WTC11 (cell line): Measurements from ENCODE around the gene ADCY5. TPM values are rescaled to one million over a fixed set of nuclear protein-coding genes. Genes with fewer than 3 reads are reported as not detected.

Experiments
- ATAC-seq: fragments of 200-7000 bp; cut with Tn5 transposase; 2 replicates; pipeline ENCODE4 v1.10.0; 2021; ENCODE audit warnings: mild to moderate bottlenecking, moderate library complexity
- CTCF ChIA-PET: fragments of 300-600 bp; sonication (Branson Sonifier 250); formaldehyde crosslinking; loops from one replicate; lab custom pipeline; 2021; ENCODE audit warnings: antibody characterized with exemption; lab: Charles Lee
- POLR2A ChIA-PET: fragments of 350-600 bp; sonication (Branson Sonifier 250); formaldehyde crosslinking; loops from one replicate; lab custom pipeline; 2021; ENCODE audit warnings: antibody characterized with exemption; lab: Charles Lee
- DNase-seq: peaks from one replicate; pipeline ENCODE4 v3.0.0; 2021; ENCODE audit warnings: low spot score
- H3K27ac Mint-ChIP-seq: 2 replicates; pipeline ENCODE4 v1.8.0; 2021; ENCODE audit warnings: mixed read lengths
- H3K27me3 Mint-ChIP-seq: 2 replicates; pipeline ENCODE4 v1.8.0; 2021; ENCODE audit warnings: low read depth, mild to moderate bottlenecking, moderate library complexity, mixed read lengths
- H3K36me3 Mint-ChIP-seq: 2 replicates; pipeline ENCODE4 v1.8.0; 2021; ENCODE audit warnings: mixed read lengths
- H3K4me1 Mint-ChIP-seq: 2 replicates; pipeline ENCODE4 v1.8.0; 2022; ENCODE audit warnings: mixed read lengths
- H3K4me3 Mint-ChIP-seq: 2 replicates; pipeline ENCODE4 v1.8.0; 2021; ENCODE audit warnings: mild to moderate bottlenecking, moderate library complexity, mixed read lengths
- H3K9me3 Mint-ChIP-seq: 2 replicates; pipeline ENCODE4 v1.8.0; 2021; ENCODE audit warnings: mixed read lengths
- ATF1 ChIP-seq: sonication (generic); formaldehyde crosslinking; IDR thresholded peaks from 2 replicates; pipeline ENCODE4 v1.8.1; 2023; ENCODE audit warnings: mild to moderate bottlenecking, moderate library complexity, missing genetic modification reagents
- ESRRA ChIP-seq: sonication (generic); formaldehyde crosslinking; IDR thresholded peaks from 2 replicates; pipeline ENCODE4 v1.8.1; 2022; ENCODE audit warnings: mild to moderate bottlenecking, missing genetic modification reagents, borderline replicate concordance
- GABPB1 ChIP-seq: sonication (generic); formaldehyde crosslinking; IDR thresholded peaks from 2 replicates; pipeline ENCODE4 v1.8.1; 2023; ENCODE audit warnings: mild to moderate bottlenecking, missing genetic modification reagents
- HMGA2 ChIP-seq: fragments of 250-450 bp; sonication (Bioruptor Pico); IDR thresholded peaks from 2 replicates; pipeline ENCODE4 v1.4.0; 2021; ENCODE audit warnings: mild to moderate bottlenecking, moderate library complexity
- JAZF1 ChIP-seq: fragments of 250-450 bp; sonication (Bioruptor Pico); IDR thresholded peaks from 2 replicates; pipeline ENCODE4 v1.9.0; 2021; ENCODE audit warnings: moderate library complexity, mild to moderate bottlenecking, inconsistent platforms
- SMAD4 ChIP-seq: sonication (generic); formaldehyde crosslinking; IDR thresholded peaks from 2 replicates; pipeline ENCODE4 v1.8.0; 2022; ENCODE audit warnings: mild to moderate bottlenecking, missing genetic modification reagents
- ZBTB21 ChIP-seq: sonication (generic); formaldehyde crosslinking; IDR thresholded peaks from 2 replicates; pipeline ENCODE4 v1.8.1; 2023; ENCODE audit warnings: mild to moderate bottlenecking, missing genetic modification reagents, borderline replicate concordance
- ZNF263 ChIP-seq: sonication (generic); formaldehyde crosslinking; IDR thresholded peaks from 2 replicates; pipeline ENCODE4 v1.8.1; 2022; ENCODE audit warnings: low read depth, mild to moderate bottlenecking, moderate library complexity, missing genetic modification reagents
- ZNF671 ChIP-seq: fragments of 250-450 bp; sonication (Bioruptor Pico); IDR thresholded peaks from 2 replicates; pipeline ENCODE4 v1.8.0; 2021; ENCODE audit warnings: mild to moderate bottlenecking
- total RNA-seq: library from RNA; stranded (reverse); gene quantifications from 3 replicates; pipeline ENCODE4 v1.2.3, GENCODE V29; 2021
- TF ChIP-seq, protein P1 (sequence below): sonication (generic); formaldehyde crosslinking; IDR thresholded peaks from 2 replicates; pipeline ENCODE4 v1.8.1; 2022; ENCODE audit warnings: low read depth, mild to moderate bottlenecking, moderate library complexity, missing genetic modification reagents, borderline replicate concordance
- TF ChIP-seq, protein P2 (sequence below): fragments of 250-450 bp; sonication (Bioruptor Pico); IDR thresholded peaks from 2 replicates; pipeline ENCODE4 v1.9.0; 2021; ENCODE audit warnings: mild to moderate bottlenecking
- TF ChIP-seq, protein P3 (sequence below): fragments of 200-600 bp; IDR thresholded peaks from 2 replicates; pipeline ENCODE4 v1.8.0; 2022; ENCODE audit warnings: antibody characterized with exemption
- TF ChIP-seq, protein P4 (sequence below): sonication (generic); formaldehyde crosslinking; IDR thresholded peaks from 2 replicates; pipeline ENCODE4 v1.8.1; 2022; ENCODE audit warnings: mild to moderate bottlenecking, missing genetic modification reagents, moderate library complexity, borderline replicate concordance
- TF ChIP-seq, protein P5 (sequence below): fragments of 250-450 bp; sonication (Bioruptor Pico); IDR thresholded peaks from 2 replicates; pipeline ENCODE4 v1.9.0; 2021; ENCODE audit warnings: mild to moderate bottlenecking, borderline replicate concordance
- TF ChIP-seq, protein P6 (sequence below): sonication (generic); formaldehyde crosslinking; IDR thresholded peaks from 2 replicates; pipeline ENCODE4 v1.8.0; 2022; ENCODE audit warnings: mild to moderate bottlenecking, missing genetic modification reagents

The ADCY5 gene
- total RNA-seq, 1 experiment from 2014 or later, result 23.5 TPM

DNA sequence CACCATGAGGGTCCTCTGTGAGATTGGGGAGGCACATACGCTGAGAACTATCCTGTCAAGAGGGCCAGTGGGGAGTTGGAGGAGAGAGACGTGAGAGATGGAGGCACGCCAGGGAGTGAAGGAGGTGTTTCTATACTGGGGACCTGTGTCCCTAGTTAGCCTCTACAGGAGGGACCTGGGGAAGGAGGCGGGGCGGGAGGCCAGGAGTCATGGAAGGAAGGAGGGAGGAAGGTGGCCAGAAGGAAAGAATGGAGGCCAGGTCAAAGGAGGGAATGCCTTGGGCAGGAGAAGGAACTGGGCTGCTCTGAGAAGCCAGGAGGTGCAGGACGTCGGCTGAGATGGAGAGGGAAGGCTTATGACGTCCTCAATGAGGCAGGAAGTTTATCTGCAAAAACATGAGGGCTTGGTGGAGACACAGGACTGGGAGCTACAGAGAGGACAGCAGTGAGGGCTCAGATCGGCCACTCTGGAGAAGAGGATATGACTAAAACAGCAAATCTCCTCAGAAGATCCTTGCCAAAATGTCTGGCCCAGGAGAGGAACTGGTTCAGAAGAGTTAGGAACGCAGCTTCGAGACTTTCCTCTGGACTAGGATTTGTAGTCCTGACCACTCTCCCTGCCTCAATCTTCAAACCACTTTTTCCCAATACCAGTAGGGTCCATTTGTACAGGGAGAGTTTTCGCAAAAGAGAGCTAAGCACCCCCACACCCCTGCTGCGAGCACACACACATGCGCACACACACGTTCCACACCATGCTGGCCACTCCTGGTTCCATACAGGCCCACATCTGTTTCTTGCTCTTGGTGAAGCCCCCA, 59.9 kb downstream of the ADCY5 start:
- no peak overlapping the region for H3K4me3 Mint-ChIP-seq
- no peaks in the 10 kb centered on the region for H3K36me3 Mint-ChIP-seq
- H3K4me1 Mint-ChIP-seq, result peaks cover 23% of the 10 kb centered on the region
- no peak for ATAC-seq
- POLR2A ChIA-PET, result no interaction called here
- H3K9me3 Mint-ChIP-seq, result no peaks in the 10 kb centered on the region
- H3K27ac Mint-ChIP-seq, result no peak overlapping the region
- CTCF ChIA-PET, result interaction anchor here (1.5 kb wide), 1 partner anchor 100 kb away, joined by 4 read pairs; no protein-coding TSS in a partner anchor
- H3K27me3 Mint-ChIP-seq, result no peaks in the 10 kb centered on the region
- TF ChIP-seq, protein P1, sequence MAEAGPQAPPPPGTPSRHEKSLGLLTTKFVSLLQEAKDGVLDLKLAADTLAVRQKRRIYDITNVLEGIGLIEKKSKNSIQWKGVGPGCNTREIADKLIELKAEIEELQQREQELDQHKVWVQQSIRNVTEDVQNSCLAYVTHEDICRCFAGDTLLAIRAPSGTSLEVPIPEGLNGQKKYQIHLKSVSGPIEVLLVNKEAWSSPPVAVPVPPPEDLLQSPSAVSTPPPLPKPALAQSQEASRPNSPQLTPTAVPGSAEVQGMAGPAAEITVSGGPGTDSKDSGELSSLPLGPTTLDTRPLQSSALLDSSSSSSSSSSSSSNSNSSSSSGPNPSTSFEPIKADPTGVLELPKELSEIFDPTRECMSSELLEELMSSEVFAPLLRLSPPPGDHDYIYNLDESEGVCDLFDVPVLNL (CRISPR knock-in tag), result no peak
- TF ChIP-seq SMAD4 (CRISPR knock-in tag) (no peak), GABPB1 (no peak), ATF1 (CRISPR knock-in tag) (no peak), HMGA2 (CRISPR knock-in tag) (no peak), ZNF671 (CRISPR knock-in tag) (no peak), JAZF1 (CRISPR knock-in tag) (no peak), ZBTB21 (CRISPR knock-in tag) (no peak), ESRRA (CRISPR knock-in tag) (no peak), ZNF263 (CRISPR knock-in tag) (no peak)
- TF ChIP-seq, protein P2, sequence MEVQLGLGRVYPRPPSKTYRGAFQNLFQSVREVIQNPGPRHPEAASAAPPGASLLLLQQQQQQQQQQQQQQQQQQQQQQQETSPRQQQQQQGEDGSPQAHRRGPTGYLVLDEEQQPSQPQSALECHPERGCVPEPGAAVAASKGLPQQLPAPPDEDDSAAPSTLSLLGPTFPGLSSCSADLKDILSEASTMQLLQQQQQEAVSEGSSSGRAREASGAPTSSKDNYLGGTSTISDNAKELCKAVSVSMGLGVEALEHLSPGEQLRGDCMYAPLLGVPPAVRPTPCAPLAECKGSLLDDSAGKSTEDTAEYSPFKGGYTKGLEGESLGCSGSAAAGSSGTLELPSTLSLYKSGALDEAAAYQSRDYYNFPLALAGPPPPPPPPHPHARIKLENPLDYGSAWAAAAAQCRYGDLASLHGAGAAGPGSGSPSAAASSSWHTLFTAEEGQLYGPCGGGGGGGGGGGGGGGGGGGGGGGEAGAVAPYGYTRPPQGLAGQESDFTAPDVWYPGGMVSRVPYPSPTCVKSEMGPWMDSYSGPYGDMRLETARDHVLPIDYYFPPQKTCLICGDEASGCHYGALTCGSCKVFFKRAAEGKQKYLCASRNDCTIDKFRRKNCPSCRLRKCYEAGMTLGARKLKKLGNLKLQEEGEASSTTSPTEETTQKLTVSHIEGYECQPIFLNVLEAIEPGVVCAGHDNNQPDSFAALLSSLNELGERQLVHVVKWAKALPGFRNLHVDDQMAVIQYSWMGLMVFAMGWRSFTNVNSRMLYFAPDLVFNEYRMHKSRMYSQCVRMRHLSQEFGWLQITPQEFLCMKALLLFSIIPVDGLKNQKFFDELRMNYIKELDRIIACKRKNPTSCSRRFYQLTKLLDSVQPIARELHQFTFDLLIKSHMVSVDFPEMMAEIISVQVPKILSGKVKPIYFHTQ (CRISPR knock-in tag), result no peak
- TF ChIP-seq, protein P3, sequence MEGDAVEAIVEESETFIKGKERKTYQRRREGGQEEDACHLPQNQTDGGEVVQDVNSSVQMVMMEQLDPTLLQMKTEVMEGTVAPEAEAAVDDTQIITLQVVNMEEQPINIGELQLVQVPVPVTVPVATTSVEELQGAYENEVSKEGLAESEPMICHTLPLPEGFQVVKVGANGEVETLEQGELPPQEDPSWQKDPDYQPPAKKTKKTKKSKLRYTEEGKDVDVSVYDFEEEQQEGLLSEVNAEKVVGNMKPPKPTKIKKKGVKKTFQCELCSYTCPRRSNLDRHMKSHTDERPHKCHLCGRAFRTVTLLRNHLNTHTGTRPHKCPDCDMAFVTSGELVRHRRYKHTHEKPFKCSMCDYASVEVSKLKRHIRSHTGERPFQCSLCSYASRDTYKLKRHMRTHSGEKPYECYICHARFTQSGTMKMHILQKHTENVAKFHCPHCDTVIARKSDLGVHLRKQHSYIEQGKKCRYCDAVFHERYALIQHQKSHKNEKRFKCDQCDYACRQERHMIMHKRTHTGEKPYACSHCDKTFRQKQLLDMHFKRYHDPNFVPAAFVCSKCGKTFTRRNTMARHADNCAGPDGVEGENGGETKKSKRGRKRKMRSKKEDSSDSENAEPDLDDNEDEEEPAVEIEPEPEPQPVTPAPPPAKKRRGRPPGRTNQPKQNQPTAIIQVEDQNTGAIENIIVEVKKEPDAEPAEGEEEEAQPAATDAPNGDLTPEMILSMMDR, result no peak
- TF ChIP-seq, protein P4, sequence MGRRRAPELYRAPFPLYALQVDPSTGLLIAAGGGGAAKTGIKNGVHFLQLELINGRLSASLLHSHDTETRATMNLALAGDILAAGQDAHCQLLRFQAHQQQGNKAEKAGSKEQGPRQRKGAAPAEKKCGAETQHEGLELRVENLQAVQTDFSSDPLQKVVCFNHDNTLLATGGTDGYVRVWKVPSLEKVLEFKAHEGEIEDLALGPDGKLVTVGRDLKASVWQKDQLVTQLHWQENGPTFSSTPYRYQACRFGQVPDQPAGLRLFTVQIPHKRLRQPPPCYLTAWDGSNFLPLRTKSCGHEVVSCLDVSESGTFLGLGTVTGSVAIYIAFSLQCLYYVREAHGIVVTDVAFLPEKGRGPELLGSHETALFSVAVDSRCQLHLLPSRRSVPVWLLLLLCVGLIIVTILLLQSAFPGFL (CRISPR knock-in tag), result no peak
- TF ChIP-seq, protein P5, sequence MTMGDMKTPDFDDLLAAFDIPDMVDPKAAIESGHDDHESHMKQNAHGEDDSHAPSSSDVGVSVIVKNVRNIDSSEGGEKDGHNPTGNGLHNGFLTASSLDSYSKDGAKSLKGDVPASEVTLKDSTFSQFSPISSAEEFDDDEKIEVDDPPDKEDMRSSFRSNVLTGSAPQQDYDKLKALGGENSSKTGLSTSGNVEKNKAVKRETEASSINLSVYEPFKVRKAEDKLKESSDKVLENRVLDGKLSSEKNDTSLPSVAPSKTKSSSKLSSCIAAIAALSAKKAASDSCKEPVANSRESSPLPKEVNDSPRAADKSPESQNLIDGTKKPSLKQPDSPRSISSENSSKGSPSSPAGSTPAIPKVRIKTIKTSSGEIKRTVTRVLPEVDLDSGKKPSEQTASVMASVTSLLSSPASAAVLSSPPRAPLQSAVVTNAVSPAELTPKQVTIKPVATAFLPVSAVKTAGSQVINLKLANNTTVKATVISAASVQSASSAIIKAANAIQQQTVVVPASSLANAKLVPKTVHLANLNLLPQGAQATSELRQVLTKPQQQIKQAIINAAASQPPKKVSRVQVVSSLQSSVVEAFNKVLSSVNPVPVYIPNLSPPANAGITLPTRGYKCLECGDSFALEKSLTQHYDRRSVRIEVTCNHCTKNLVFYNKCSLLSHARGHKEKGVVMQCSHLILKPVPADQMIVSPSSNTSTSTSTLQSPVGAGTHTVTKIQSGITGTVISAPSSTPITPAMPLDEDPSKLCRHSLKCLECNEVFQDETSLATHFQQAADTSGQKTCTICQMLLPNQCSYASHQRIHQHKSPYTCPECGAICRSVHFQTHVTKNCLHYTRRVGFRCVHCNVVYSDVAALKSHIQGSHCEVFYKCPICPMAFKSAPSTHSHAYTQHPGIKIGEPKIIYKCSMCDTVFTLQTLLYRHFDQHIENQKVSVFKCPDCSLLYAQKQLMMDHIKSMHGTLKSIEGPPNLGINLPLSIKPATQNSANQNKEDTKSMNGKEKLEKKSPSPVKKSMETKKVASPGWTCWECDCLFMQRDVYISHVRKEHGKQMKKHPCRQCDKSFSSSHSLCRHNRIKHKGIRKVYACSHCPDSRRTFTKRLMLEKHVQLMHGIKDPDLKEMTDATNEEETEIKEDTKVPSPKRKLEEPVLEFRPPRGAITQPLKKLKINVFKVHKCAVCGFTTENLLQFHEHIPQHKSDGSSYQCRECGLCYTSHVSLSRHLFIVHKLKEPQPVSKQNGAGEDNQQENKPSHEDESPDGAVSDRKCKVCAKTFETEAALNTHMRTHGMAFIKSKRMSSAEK (CRISPR knock-in tag), result no peak
- TF ChIP-seq, protein P6, sequence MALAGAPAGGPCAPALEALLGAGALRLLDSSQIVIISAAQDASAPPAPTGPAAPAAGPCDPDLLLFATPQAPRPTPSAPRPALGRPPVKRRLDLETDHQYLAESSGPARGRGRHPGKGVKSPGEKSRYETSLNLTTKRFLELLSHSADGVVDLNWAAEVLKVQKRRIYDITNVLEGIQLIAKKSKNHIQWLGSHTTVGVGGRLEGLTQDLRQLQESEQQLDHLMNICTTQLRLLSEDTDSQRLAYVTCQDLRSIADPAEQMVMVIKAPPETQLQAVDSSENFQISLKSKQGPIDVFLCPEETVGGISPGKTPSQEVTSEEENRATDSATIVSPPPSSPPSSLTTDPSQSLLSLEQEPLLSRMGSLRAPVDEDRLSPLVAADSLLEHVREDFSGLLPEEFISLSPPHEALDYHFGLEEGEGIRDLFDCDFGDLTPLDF, result no peak
- TF ChIP-seq, all 79 proteins: peak for 0
- no peak for DNase-seq
